ENCODE data around the gene FIGLA. TPM values are rescaled to one million over a fixed set of nuclear protein-coding genes. Genes with fewer than 3 reads are reported as not detected.

Gene FIGLA
- total RNA-seq, 3 donors from 2014 or later: not detected

DNA sequence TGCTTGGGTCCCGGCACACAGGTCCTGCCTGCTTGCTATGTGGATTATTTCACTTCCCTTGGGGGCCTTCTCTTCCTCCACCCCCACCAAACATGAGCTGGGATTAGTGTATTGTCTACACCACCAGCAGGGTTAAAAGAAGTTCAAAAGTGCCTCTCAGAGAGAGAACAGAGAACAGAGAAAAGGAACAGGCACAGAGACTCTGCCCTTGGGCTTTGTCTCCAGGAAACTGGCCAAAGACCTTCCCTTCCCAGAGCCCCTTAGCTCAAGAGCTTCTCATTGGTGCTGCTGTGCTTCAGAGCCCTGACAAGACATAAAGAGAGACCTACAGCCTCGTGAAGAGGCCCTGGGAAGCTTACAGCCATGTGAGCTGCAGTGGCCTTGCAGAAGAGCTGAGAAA lies 7.1 kb upstream of the FIGLA start:
- no peaks in the 10 kb centered on the region for H3K4me1 Mint-ChIP-seq (ENCODE audit: low read depth)
- H3K27me3 Mint-ChIP-seq (ENCODE audit: low read depth): peaks cover 13% of the 10 kb centered on the region
- no peak overlapping the region for H3K4me3 Mint-ChIP-seq
- no peak for ATAC-seq
- no peaks in the 10 kb centered on the region for H3K36me3 Mint-ChIP-seq (ENCODE audit: insufficient read depth)
- DNase-seq: no peak
- peaks cover 7% of the 10 kb centered on the region for H3K9me3 Mint-ChIP-seq

GRCh38 chr2:70796262-70796661 lies 5.8 kb upstream of the FIGLA start:
- ATAC-seq: no peak
- H3K4me1 Mint-ChIP-seq (ENCODE audit: low read depth): no peaks in the 10 kb centered on the region
- peaks cover 22% of the 10 kb centered on the region for H3K27me3 Mint-ChIP-seq (ENCODE audit: low read depth)
- no peaks in the 10 kb centered on the region for H3K36me3 Mint-ChIP-seq (ENCODE audit: insufficient read depth)
- peaks cover 7% of the 10 kb centered on the region for H3K9me3 Mint-ChIP-seq
- H3K4me3 Mint-ChIP-seq: no peak overlapping the region
- DNase-seq: no peak

DNA sequence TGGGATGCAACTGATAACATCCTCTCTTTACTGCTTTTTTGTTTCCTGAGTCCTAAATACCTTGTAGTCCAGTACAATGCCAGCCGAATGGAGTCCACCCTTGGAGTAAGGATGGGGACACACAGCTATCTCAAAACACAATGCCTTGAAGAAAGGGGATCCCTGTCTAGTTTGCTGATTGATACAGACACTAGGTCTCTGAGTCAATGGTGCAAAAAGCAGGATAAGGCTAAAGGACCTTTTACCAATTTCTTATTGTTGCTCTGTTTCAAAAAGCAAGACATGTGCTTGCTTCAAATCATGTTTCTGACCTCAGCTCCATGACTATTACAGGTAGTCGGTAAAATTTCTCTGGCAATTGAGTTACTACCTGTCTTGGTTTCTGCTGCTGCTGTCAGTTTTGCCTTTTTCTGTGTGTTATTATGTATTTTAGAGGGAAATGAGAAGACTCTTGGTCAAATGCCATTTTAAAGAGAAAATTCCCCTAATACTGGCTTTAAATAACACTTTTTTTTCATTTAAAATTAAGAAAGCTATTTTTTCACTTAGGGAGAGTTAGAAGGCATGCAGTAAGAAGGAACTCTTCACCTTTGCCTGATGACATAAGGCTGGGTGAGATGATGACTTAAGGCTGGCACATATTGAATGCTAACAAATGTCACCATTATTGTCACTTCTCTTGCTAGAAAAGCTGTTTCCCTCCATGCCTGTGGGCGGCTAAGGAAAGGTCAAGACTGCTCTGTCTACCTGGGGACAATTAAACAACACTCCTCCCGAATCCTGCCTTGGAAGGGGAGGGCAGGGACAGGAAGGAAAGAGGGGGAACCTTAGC lies 4.9 kb upstream of the FIGLA start:
- peaks cover 3% of the 10 kb centered on the region for H3K4me1 Mint-ChIP-seq (ENCODE audit: low read depth)
- no peak for ATAC-seq
- peaks cover 7% of the 10 kb centered on the region for H3K9me3 Mint-ChIP-seq
- no peaks in the 10 kb centered on the region for H3K36me3 Mint-ChIP-seq (ENCODE audit: insufficient read depth)
- H3K4me3 Mint-ChIP-seq: no peak overlapping the region
- no peak for DNase-seq
- H3K27me3 Mint-ChIP-seq (ENCODE audit: low read depth): peaks cover 27% of the 10 kb centered on the region

DNA sequence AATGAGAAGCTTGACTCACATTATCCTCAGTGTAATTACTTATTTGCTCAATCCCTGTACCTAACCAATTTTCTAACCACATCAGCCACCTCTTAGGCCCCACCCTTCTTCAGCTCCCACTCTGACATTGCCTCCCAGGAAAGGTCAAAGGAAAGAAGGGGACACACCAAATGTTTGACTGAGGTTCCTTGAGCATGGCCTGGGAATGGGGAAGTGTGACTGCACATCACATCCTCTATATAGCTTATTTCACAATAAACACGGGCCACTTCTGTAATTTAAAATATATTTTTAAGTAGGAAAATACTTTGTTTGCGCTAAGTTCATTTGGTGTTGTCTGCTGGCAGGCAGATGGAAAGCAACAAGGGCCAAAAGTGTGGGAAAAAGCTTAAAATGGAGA lies 3.0 kb upstream of the FIGLA start:
- DNase-seq (no peak), ATAC-seq (no peak)
- Mint-ChIP-seq H3K9me3 (no peaks in the 10 kb centered on the region), H3K4me1 (ENCODE audit: low read depth) (peaks cover 9% of the 10 kb centered on the region), H3K36me3 (ENCODE audit: insufficient read depth) (no peaks in the 10 kb centered on the region), H3K27me3 (ENCODE audit: low read depth) (peaks cover 38% of the 10 kb centered on the region), H3K4me3 (no peak overlapping the region)

- Mint-ChIP-seq H3K4me3 (peak overlapping the region; percentile 66), H3K4me1 (ENCODE audit: low read depth) (peaks cover 14% of the 10 kb centered on the region), H3K36me3 (ENCODE audit: insufficient read depth) (no peaks in the 10 kb centered on the region), H3K9me3 (no peaks in the 10 kb centered on the region), H3K27me3 (ENCODE audit: low read depth) (peaks cover 53% of the 10 kb centered on the region)
- peak; percentile 79 for ATAC-seq
- peak; percentile 66 for DNase-seq
These were observed 923 bp downstream of the FIGLA start for GRCh38 chr2:70789304-70790135.

- Mint-ChIP-seq H3K9me3 (no peaks in the 10 kb centered on the region), H3K4me1 (ENCODE audit: low read depth) (peaks cover 11% of the 10 kb centered on the region), H3K27me3 (ENCODE audit: low read depth) (peaks cover 36% of the 10 kb centered on the region), H3K36me3 (ENCODE audit: insufficient read depth) (no peaks in the 10 kb centered on the region), H3K4me3 (no peak overlapping the region)
- DNase-seq (peak; percentile 29), ATAC-seq (peak; percentile 68 to 76)
These were observed 5.1 kb downstream of the FIGLA start for GRCh38 chr2:70785137-70785911.

GRCh38 chr2:70784320-70784719 lies 6.1 kb downstream of the FIGLA start:
- DNase-seq (no peak), ATAC-seq (no peak)
- Mint-ChIP-seq H3K9me3 (no peaks in the 10 kb centered on the region), H3K4me3 (no peak overlapping the region), H3K27me3 (ENCODE audit: low read depth) (peaks cover 28% of the 10 kb centered on the region), H3K36me3 (ENCODE audit: insufficient read depth) (no peaks in the 10 kb centered on the region), H3K4me1 (ENCODE audit: low read depth) (peaks cover 5% of the 10 kb centered on the region)

- no peak overlapping the region for H3K4me3 Mint-ChIP-seq
- H3K27me3 Mint-ChIP-seq (ENCODE audit: low read depth): peaks cover 19% of the 10 kb centered on the region
- no peaks in the 10 kb centered on the region for H3K9me3 Mint-ChIP-seq
- no peak for ATAC-seq
- DNase-seq: no peak
- H3K36me3 Mint-ChIP-seq (ENCODE audit: insufficient read depth): no peaks in the 10 kb centered on the region
- no peaks in the 10 kb centered on the region for H3K4me1 Mint-ChIP-seq (ENCODE audit: low read depth)
These were observed 10.4 kb downstream of the FIGLA start for GRCh38 chr2:70779911-70780545.

DNA sequence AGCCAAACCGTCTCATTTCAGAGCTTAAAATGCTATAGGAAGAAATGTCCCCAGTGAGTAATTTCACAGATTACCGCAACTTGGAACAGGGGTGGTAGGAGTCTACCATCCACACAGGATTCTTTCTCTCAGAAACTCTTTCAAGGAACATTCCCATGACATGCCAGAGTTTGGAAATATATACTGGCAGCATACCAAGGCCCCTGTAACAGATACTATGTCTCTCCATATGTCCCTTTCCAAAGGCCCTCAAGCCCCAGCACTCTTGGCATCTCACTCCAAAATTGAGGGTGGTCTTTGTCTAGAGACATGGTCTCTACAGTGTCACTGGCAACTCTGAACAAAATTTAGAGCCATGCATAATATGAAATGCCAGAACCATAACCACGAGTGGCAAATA lies 11.0 kb downstream of the FIGLA start:
- H3K4me3 Mint-ChIP-seq: no peak overlapping the region
- ATAC-seq (no peak), DNase-seq (no peak)
- no peaks in the 10 kb centered on the region for H3K9me3 Mint-ChIP-seq
- no peaks in the 10 kb centered on the region for H3K36me3 Mint-ChIP-seq (ENCODE audit: insufficient read depth)
- H3K27me3 Mint-ChIP-seq (ENCODE audit: low read depth): peaks cover 19% of the 10 kb centered on the region
- H3K4me1 Mint-ChIP-seq (ENCODE audit: low read depth): no peaks in the 10 kb centered on the region

DNA sequence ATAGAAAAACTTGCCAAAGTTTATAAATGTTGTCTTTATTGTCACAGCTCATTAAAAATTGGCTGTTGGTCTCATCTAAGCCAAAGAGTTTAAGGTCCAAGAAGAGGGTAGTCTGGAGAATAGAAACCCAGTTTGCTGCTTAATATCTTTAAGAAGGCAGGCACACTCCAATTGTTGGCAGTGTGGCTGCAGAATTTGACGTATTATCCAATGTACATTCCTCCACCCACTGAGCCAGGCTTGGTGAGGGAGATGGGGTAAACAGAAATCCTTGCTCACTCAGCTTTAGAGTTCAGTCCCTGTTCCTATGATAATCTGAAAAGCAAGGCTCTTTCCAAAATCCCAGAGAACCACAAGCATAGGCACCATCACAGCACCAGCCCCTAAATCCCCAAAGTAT lies 11.8 kb downstream of the FIGLA start:
- Mint-ChIP-seq H3K9me3 (no peaks in the 10 kb centered on the region), H3K36me3 (ENCODE audit: insufficient read depth) (no peaks in the 10 kb centered on the region), H3K4me3 (no peak overlapping the region), H3K4me1 (ENCODE audit: low read depth) (no peaks in the 10 kb centered on the region), H3K27me3 (ENCODE audit: low read depth) (peaks cover 22% of the 10 kb centered on the region)
- DNase-seq (no peak), ATAC-seq (no peak)

GRCh38 chr2:70777450-70777849 lies 13.0 kb downstream of the FIGLA start:
- Mint-ChIP-seq H3K27me3 (ENCODE audit: low read depth) (peaks cover 34% of the 10 kb centered on the region), H3K4me3 (no peak overlapping the region), H3K9me3 (no peaks in the 10 kb centered on the region), H3K4me1 (ENCODE audit: low read depth) (no peaks in the 10 kb centered on the region), H3K36me3 (ENCODE audit: insufficient read depth) (peaks cover 2% of the 10 kb centered on the region)
- DNase-seq: no peak
- ATAC-seq: no peak

GRCh38 chr2:70776266-70776665 lies 14.2 kb downstream of the FIGLA start:
- no peaks in the 10 kb centered on the region for H3K4me1 Mint-ChIP-seq (ENCODE audit: low read depth)
- H3K4me3 Mint-ChIP-seq: no peak overlapping the region
- no peak for ATAC-seq
- peaks cover 36% of the 10 kb centered on the region for H3K27me3 Mint-ChIP-seq (ENCODE audit: low read depth)
- DNase-seq: no peak
- no peaks in the 10 kb centered on the region for H3K9me3 Mint-ChIP-seq
- H3K36me3 Mint-ChIP-seq (ENCODE audit: insufficient read depth): peaks cover 2% of the 10 kb centered on the region

GRCh38 chr2:70775141-70775540 lies 15.3 kb downstream of the FIGLA start:
- ATAC-seq (no peak), DNase-seq (no peak)
- no peak overlapping the region for H3K4me3 Mint-ChIP-seq
- H3K9me3 Mint-ChIP-seq: no peaks in the 10 kb centered on the region
- peaks cover 2% of the 10 kb centered on the region for H3K36me3 Mint-ChIP-seq (ENCODE audit: insufficient read depth)
- peaks cover 35% of the 10 kb centered on the region for H3K27me3 Mint-ChIP-seq (ENCODE audit: low read depth)
- no peaks in the 10 kb centered on the region for H3K4me1 Mint-ChIP-seq (ENCODE audit: low read depth)
